WTC11 (cell line): ENCODE measurements around the gene RAP2A.

Experiments
- AR ChIP-seq: fragments of 250-450 bp; sonication (Bioruptor Pico); IDR thresholded peaks from 2 replicates; pipeline ENCODE4 v1.9.0; 2021; ENCODE audit warnings: mild to moderate bottlenecking
- ATF3 ChIP-seq: sonication (generic); formaldehyde crosslinking; conservative IDR thresholded peaks from 2 replicates; pipeline ENCODE4 v1.8.1; 2022; ENCODE audit warnings: mild to moderate bottlenecking, missing genetic modification reagents
- CTCF ChIP-seq: fragments of 200-600 bp; IDR thresholded peaks from 2 replicates; pipeline ENCODE4 v1.8.0; 2022; ENCODE audit warnings: antibody characterized with exemption
- E2F1 ChIP-seq: sonication (generic); formaldehyde crosslinking; IDR thresholded peaks from 2 replicates; pipeline ENCODE4 v1.8.0; 2022; ENCODE audit warnings: mild to moderate bottlenecking, missing genetic modification reagents
- E2F4 ChIP-seq: sonication (generic); formaldehyde crosslinking; IDR thresholded peaks from 2 replicates; pipeline ENCODE4 v1.8.1; 2022; ENCODE audit warnings: low read depth, mild to moderate bottlenecking, moderate library complexity, missing genetic modification reagents, borderline replicate concordance
- ELF4 ChIP-seq: sonication (generic); formaldehyde crosslinking; IDR thresholded peaks from 2 replicates; pipeline ENCODE4 v1.8.1; 2022; ENCODE audit warnings: low read depth, mild to moderate bottlenecking, moderate library complexity, missing genetic modification reagents
- IRF1 ChIP-seq: sonication (generic); formaldehyde crosslinking; IDR thresholded peaks from 2 replicates; pipeline ENCODE4 v1.8.0; 2023; ENCODE audit warnings: missing genetic modification reagents
- TCF7 ChIP-seq: sonication (generic); formaldehyde crosslinking; IDR thresholded peaks from 2 replicates; pipeline ENCODE4 v1.8.0; 2022; ENCODE audit warnings: mild to moderate bottlenecking, low read depth, missing genetic modification reagents, moderate library complexity
- TP53 ChIP-seq: sonication (generic); formaldehyde crosslinking; IDR thresholded peaks from 2 replicates; pipeline ENCODE4 v1.8.1; 2023; ENCODE audit warnings: mild to moderate bottlenecking, missing genetic modification reagents
- ZNF121 ChIP-seq: sonication (generic); formaldehyde crosslinking; IDR thresholded peaks from 2 replicates; pipeline ENCODE4 v1.8.0; 2023; ENCODE audit warnings: missing genetic modification reagents

- no peak for TF ChIP-seq TCF7 (CRISPR knock-in tag)
- TF ChIP-seq TP53 (CRISPR knock-in tag) = no peak
- no peak for TF ChIP-seq CTCF
- no peak for TF ChIP-seq IRF1 (CRISPR knock-in tag)
- no peak for TF ChIP-seq ATF3
- TF ChIP-seq ELF4 = no peak
- TF ChIP-seq E2F1 = no peak
- no peak for TF ChIP-seq E2F4
- TF ChIP-seq ZNF121 (CRISPR knock-in tag) = no peak
- TF ChIP-seq AR (CRISPR knock-in tag) = no peak
These were observed 1.6 kb upstream of the RAP2A start for GRCh38 chr13:97432232-97432916.
